NCI-H146 treated with DMSO at 0.1 percent for 48 hours (cell line): ENCODE results near the gene SLC45A2.

Source experiments
- DNase-seq: peaks from one replicate; lab custom pipeline; 2025; ENCODE audit not compliant: unreplicated experiment; lab: John Stamatoyannopoulos, UW

SLC45A2 gene

GRCh38 chr5:34007621-34008600 is 23.4 kb upstream of the SLC45A2 start, which contains the start of gene AMACR:
Gene AMACR, minus strand, starts transcription at chr5:34008050. Its CDS starts 31 bp downstream, at chr5:34008019.
- DNase-seq: peak; percentile 89

DNA sequence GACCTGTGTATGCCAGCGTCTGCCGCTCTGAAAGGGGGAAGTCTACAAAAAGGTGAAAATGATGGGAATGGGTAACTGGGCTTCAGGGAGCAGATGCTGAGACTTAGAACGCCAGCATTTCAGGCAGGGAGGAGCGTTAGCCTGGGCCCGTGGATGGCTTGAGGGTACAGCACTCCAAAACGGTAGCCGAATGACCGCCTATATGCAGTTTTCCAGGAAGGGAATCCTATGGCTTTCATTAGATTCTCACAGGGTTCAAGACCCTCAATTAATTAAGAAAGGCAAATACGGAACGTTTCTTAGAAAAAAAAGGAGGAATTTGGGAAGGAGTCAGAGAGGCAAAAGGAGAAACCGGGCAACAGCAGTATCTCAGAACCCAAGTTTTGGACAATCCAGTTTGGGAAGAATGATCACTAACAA is 22.7 kb upstream of the SLC45A2 start:
- no peak for DNase-seq

- no peak for DNase-seq
These were observed 21.2 kb upstream of the SLC45A2 start for GRCh38 chr5:34005681-34006080.

DNA sequence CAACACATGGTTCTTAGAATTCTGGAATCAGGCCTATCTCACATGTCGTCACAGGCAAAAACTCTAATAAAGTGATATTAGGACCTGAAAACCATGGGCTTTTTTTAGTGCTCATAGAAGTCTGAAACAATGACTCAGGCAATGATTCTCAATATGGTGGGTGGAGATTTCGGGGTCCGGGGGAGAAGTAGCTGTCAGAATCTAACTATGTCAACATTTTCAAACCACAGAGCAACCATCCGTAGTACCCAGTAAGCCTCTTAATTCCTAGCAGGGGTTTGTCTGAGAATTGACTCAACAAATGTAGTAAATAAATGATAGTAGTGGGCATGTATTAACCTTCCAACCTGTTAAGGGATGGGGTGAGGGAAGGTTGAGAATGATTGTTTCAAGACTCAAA is 20.7 kb upstream of the SLC45A2 start:
- DNase-seq: no peak

DNA sequence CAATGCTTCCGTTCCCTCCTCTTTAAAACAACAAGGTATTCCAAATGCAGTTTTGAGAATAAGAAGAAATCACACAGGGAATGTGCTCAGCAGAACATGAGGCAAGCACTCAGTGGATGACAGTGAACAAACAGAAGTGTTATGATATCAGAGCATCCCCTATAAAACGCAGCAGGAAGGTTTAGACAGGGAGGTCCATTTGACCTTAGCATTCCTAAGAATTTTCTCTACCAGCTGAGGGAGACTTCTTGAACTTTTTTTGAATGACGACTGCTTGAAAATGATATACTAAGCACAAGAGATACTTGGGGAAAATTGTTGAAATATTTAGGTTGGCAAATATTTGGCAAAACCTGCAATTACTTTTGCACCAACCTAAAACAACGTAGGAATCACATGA is 19.4 kb upstream of the SLC45A2 start:
- DNase-seq: no peak

GRCh38 chr5:34002629-34003328 is 18.3 kb upstream of the SLC45A2 start:
- DNase-seq: no peak

GRCh38 chr5:34001241-34001841 is 16.8 kb upstream of the SLC45A2 start:
- DNase-seq: peak; percentile 93

GRCh38 chr5:33999978-34000377 is 15.5 kb upstream of the SLC45A2 start:
- no peak for DNase-seq

DNA sequence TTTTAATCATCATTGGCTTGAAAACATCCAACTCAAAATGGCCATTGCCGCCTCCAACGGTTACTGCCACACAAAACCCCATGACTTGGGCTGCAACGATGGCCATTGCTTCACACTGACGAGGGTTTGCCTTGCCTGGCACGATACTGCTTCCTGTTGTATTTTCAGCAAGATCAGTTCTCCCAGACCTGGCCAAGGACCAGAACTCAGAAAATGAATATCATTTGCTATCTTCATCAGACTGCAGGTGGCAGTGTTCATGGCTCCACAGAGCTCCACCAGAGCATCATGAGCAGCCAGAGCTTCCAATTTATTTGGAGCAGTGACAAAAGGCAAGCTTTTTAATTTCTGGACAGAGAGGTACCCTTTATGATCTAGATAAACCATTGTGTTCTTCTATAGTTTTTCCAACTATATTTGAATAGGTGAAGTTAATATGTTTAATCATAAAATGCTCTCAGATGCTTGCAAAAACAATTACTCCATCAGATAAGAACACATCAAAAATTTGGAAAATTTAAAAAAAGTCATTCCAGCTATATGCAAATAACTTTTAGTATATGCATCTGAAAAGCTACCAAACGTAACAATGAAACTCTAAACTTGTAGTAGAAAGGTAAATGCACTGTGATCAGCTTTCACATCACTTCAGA is 13.0 kb upstream of the SLC45A2 start:
- peak; percentile 12 for DNase-seq

GRCh38 chr5:33995865-33996264 is 11.4 kb upstream of the SLC45A2 start:
- no peak for DNase-seq

- no peak for DNase-seq
These were observed 10.4 kb upstream of the SLC45A2 start for GRCh38 chr5:33994845-33995244.

GRCh38 chr5:33992864-33993263 is 8.4 kb upstream of the SLC45A2 start:
- no peak for DNase-seq

DNA sequence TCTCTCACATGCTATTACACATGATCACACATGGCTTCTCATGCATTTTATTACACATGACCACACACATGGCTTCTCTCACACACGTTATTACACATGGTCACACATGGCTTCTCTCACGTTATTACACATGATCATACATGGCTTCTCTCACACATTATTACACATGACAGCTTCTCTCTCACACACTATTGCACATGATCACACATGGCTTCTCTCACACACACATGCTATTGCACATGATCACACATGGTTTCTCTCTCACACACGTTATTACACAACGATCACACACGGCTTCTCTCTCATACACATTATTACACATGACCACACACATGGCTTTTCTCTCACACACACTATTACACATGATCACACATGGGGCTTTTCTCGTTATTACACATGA is 954 bp upstream of the SLC45A2 start:
- DNase-seq: no peak

- no peak for DNase-seq
These were observed 315 bp downstream of the SLC45A2 start for GRCh38 chr5:33984178-33984577.

- DNase-seq: no peak
These were observed 2.9 kb downstream of the SLC45A2 start for GRCh38 chr5:33981408-33982162.

DNA sequence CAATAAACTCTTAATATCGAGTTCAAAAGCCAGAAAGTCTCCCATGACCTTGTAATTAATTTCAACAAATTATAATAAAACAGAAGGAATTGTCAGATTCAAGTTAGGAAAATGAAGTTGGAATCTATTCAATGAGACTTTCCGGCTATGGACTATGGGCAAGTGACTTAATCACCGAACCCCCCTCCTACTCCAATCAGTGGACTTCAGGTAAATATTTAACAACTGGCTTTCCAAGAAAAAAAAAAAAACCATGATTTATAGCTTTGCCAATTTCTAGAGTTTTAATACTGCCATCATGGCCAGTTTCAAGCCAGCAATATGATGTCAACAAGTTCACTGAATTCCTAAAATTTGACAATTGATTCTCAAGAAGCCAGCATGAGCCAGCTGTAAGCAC is 4.5 kb downstream of the SLC45A2 start:
- no peak for DNase-seq

DNA sequence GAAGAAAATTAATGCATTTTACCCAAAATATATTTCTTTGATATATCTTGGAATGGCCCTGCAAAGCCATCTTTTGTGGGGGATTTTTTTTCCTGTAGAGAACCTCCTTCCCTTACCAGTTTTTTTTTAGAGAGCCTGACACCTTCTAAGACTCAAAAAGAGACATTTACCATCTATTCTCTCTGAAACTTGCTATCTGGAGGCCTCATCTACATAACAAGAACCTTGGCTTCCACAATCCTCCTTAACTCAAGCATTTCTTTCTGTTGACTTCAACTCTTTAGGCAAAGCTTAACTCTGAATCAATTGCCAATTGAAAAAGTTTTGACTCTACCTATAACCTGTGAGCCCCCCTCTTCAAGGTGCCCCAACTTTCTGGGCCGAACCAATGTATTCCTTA is 6.2 kb downstream of the SLC45A2 start:
- DNase-seq: no peak

GRCh38 chr5:33976307-33976706 is 8.2 kb downstream of the SLC45A2 start:
- no peak for DNase-seq

DNA sequence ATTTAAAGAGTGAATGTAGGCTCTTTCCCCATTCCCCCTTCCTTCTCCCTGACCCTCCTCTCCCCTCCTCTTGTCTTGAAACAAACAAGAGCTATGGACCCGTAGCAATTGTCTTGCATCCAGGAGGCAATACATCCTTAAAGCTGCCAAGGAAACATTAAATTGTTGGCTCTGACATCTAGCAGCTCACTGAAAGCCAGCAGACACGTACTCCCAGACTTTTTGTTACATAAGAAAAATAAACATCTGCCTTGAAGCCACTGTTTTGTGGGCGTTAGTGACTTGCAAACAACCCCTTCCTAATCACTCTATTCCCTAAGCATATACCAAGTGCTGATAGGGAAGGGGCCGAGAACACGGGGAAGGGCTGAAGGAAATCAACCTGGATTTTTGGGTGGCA is 8.6 kb downstream of the SLC45A2 start:
- DNase-seq: no peak

DNA sequence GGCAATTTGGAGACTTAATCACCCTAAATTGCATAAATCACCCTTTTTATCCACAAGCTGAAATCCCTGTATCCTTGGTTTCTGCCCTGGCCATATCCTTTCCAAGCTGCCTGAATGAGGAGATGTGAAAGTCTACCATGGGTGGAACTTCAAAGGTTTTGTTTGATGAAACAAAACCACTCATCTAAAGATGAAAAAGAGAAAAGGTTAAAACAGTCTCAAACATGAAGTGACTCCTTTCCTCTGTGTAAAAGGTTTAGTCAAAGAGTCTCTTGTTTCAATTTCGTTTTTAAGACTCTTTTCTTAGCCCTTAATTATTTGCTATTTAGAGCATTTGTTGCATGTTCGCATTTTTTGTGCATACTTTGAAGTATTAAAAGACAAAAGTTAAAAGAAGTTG is 11.2 kb downstream of the SLC45A2 start:
- no peak for DNase-seq
